GM21447 (cell line): ENCODE data around the gene SLC14A1.

ENCODE experiments used
- ATAC-seq: cut with Tn5 transposase; IDR thresholded peaks from one replicate; pipeline ENCODE4 v1.9.1; 2021; ENCODE audit not compliant: unreplicated experiment

Gene SLC14A1

DNA sequence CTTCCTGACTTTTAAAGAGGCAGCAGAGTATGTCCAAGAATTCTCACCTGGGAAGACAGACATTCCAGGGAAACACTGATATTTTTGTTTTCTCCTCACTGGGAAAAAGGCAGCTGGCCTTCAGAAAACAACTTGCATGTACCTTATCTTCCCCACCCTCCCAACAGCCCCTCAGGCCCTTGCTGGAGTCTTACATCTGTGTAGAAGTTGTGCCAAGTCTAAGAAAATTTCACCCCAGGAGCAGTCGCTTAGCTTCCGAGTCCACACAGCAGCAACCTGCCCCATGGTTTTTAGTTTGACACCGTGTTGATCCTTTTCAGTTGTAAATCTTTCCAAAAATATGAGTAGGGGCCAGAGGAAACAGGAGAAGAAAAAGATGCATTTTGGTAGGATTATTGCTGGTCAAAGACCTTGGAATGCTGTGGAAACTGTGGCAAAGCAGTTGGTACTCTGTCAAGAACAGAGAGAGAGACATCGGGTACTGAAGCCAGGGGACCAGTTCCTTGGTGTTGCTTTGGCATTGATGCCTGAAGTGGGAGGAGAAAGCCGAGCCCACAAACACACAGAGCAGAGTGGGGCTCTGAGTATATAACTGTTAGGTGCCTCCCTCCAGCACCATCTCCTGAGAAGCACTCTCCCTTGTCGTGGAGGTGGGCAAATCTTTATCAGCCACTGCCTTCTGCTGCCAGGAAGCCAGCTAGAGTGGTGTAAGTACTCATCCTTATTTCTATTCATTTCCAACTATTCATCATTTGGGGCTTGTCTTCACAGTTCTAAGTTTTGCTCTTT, at the start of gene SLC14A1:
Gene SLC14A1 (plus strand): TSS at position 615 of the 789 bp plus-strand sequence. CDS start 6,140 bp downstream, outside the sequence.
- no peak for ATAC-seq

DNA sequence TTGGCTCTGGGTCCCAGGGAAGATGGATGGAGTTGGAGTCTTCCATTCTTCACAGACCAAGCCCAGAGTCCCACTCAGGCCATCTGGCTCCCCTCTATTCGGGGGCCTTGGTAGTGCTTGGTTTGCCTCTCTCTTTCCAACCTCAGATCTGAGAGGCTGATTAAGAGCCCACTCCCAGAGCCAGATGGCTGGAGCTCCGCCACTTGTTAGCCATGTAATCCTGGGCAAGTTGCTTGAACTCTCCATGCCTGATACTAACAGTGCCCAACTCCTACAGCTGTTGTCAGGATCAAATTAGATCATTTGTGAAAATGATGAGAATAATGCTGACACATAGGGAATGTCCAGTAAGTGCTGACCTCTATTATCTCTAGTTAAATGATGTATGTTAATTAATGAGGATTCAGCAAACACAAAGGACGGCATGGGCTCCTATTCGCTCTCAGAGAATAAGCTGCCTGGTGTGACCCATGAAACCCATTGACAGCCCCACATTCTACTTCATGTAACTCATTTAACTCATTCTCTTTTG, 46.6 kb upstream of the SLC14A1 start:
- no peak for ATAC-seq

DNA sequence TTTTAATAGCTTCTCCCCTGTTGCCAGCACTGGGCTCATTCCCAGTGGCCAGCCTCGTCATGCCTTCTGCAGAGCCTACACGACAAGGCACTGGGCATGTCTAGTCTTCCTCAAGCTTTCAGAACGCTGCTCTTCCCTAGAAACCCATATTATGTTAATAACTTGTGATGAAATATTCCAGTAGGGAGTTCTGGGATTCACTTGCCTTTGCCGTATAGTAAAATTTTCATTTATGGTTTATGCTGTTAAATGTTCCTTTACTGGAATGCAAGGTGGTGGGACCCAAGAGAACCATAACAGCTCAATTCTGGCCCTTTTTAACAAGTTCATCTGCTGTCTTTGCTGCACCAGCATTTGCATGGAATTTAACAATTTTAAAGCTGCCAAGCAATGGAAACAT, 45.5 kb upstream of the SLC14A1 start:
- no peak for ATAC-seq

DNA sequence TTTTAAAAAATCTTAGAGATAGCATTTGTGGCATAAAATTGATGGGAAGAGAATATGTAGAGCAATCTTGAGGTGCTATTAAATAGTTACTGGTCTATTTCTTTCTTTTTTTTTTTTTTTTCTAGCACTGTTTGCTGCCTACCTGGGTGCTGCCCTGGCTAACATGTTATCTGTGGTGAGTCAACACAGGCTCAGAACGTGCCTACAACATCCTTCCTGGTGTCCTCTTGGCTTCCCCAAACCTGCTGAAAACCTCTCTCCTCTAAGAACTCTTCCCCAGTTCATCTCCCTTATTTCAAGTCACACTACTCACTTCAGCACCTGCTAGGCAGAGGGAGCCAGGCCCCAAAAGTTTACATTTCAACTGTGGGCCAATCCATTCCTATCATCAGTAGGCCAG, 45.1 kb upstream of the SLC14A1 start:
- ATAC-seq, result no peak

GRCh38 chr18:45680066-45680690, 43.8 kb upstream of the SLC14A1 start:
- no peak for ATAC-seq

DNA sequence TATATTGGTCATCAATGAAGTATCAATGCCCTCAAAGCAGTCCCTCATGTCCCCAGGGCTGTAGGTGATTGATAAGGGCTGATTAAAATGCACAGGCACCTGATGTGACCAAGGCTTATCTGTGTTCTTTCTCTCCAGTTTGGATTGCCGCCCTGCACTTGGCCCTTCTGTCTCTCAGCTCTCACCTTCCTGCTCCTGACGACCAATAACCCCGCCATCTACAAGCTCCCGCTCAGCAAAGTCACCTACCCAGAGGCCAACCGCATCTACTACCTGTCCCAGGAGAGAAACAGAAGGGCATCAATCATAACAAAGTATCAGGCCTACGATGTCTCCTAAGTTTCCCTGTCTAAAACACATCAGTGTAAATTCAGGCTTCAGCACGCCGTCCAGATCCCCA, 41.8 kb upstream of the SLC14A1 start:
- no peak for ATAC-seq

DNA sequence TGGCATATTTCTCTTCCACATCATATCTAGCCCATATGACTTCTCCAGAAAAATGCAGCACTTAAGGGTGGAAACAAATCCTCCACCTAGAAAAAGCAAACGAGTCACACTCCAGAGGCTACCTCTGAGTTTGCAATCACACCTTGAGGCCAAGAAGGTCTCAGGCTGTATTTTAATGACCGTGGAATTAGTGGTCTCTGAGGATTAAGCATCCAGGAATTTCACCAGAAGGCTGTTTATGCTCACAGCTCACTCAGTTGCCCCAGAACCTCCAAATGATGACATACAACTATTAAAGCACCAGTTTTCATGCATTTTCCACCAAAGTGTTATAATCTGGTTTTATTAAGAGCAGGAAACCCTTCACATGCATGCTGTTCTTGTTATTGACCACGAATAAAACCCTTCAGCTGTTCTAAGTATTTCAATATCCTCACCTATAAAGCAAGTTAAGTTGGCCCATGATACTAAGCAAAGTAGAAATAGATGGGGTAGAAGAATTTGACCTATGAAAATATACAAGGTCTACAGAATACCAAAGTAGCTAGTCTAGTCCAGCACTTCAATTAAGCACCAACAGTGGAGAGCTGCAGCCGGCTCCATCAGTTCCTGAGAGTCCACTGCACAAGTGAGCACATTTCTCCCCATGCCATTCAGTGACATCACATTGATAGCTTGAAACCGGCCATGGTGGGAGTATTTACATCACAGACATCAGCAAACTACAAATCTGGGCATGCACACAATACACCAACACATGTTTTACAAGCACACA, 39.5 kb upstream of the SLC14A1 start:
- no peak for ATAC-seq

DNA sequence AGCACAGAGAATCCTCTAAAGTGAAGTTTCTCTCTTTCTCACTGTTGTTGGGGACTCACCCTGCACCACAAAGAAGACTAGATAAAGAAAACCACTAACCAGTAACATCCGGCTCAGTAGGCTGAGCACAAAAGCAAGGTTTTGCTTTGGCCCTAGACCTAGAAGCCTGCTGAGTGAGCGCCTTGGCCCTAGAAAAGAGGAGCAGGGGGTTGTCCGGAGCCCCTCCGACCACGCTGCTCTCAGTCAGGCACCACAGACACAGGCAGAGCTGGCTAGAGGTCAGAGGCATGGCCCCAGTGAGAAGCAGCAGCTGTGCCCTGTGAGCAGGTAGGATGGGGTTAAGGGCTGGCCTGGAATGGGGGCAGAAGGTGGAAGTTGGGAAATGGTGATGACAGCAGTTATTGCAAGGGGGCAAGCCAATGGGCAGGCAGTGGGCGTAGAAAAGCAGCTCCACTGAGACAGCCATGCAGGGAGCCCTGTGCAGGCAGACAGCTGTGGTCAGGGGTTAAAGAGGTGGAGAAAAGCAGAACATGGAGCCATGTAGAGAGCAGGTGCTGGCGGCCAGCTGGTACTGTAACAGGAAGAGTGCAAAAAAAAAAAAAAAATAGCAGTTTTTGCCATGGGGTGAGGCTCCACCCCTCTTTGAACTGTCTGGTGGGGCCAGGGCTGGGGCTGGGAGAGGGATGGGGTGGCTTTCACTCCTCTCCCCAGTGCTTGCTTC, 36.9 kb upstream of the SLC14A1 start:
- ATAC-seq, result peak; percentile 82

GRCh38 chr18:45687621-45688020, 36.4 kb upstream of the SLC14A1 start:
- ATAC-seq, result peak; percentile 37

- no peak for ATAC-seq
Observed at GRCh38 chr18:45688113-45688512, 35.9 kb upstream of the SLC14A1 start.

- ATAC-seq, result no peak
Observed at GRCh38 chr18:45688833-45689232, 35.1 kb upstream of the SLC14A1 start.

GRCh38 chr18:45689396-45689795, 34.6 kb upstream of the SLC14A1 start:
- ATAC-seq, result no peak

DNA sequence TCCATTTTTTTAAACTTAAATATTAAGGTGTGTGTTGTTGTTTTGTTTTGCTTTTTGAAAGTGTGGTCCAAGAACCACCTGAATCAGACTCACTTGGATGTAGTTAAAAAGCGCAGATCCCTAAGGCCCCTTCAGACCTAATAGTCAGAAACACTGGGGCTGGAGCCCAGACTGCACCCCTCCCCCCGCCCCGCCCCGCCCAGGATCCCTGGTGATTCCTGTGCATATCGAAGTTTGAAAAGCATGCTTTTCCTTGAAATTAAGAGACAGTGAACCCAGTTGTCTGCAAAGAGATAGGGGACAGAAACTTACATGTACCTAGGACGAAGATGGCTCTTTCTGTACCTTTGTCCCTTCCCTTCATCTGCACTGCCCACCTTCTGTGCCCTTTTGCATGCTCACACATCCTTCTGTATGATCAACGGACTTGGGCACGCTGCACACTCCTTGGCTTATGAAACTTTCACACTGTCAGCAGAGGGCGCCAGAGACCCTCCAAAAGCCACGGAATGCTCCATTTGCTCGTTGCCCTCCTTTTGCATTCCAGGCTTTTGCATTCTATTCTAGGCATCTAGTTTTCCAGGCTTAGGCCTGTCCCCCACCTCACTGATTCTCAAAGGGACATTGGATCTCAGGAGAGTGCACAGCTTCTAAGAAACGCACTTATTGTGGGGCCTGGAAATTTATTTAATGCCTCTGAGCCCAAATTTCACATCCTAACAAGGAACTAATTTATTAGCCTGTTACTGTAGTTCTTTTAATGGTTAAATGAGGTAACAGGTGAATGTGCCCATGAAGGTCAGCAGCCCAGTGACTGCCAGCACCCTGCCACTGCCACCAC, 32.8 kb upstream of the SLC14A1 start:
- no peak for ATAC-seq

- ATAC-seq, result no peak
Observed at GRCh38 chr18:45691816-45692179, 32.2 kb upstream of the SLC14A1 start.

DNA sequence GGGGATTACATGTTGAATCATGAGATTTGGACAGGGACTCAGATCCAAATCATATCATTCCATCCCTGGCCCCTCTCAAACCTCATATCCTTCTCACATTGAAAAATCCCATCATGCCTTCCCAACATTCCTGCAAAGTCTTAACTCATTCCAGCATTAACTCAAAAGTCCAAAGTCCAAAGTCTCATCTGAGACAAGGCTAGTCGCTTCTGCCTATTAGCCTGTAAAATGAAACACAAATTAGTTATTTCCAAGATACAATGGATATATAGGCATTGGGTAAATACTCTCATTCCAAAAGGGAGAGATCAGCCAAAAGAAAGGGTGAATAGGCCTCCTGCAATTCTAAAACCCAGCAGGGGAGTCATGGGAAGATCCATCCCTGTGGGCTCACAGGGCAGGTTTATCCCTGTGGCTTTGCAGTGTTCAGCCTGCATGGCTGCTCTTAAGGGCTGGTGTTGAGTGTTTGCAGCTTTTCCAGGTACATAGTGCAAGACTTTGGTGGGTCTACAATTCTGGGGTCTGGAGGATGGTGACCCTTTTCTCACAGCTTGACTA, 21.2 kb upstream of the SLC14A1 start:
- ATAC-seq, result no peak

- no peak for ATAC-seq
Observed at GRCh38 chr18:45708831-45709230, 15.2 kb upstream of the SLC14A1 start.

DNA sequence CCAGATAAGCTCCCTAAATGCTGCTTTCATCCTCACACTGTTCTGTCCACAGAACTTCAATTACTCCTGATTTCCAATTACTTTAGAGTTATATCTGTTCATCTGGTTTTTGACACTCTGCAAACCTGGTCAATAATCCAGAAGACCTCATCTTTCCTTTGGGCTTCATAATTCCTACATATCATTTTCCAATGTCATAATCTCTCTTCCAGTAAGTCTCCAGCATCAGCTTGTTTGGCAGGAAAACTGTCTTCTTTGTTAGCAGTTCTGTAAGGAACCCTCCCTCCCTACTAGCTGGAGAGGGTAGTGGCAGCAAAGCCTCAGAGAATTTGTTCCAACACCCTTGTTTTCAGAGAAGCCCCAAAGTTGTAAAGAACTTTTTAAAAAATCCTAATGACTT, 11.9 kb upstream of the SLC14A1 start:
- ATAC-seq, result no peak

GRCh38 chr18:45713239-45713638, 10.7 kb upstream of the SLC14A1 start:
- no peak for ATAC-seq

GRCh38 chr18:45715212-45715780, 8.7 kb upstream of the SLC14A1 start:
- ATAC-seq, result no peak
